Measurements from ENCODE around the gene PNKP.

The PNKP gene

DNA sequence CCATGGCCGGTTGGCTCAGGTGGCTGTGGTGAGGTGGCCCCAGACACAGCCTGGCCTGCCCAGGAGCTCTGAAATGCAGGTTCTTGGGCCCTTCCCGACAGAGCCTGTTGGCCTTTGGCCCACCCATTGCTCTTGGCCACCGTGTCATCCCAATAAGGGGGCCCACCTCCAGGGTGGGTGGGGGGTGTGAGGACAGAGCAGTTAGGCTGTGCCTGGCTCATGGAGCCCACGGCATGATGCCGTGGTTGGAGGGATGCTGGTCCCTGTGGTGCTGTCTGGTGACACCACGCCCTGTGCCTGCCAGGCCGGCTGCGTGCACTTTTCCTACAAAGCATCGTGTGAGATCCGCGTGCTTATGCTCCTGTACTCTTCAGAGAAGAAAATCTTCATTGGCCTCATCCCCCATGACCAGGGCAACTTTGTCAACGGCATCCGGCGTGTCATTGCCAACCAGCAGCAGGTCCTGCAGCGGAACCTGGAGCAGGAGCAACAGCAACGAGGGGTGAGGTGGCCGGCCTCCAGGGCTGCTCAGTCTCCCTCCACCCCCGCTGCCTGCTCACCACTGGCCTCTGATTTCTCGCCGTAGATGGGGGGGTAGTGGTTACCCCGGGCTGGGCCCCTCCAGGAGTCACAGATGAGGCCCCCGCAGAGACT is 7.6 kb downstream of the PNKP start:
- DNase-seq (ENCODE audit: low spot score) = no peak

- no peak for DNase-seq (ENCODE audit: low spot score)
Measured at GRCh38 chr19:49858088-49858985, 9.0 kb downstream of the PNKP start.

DNA sequence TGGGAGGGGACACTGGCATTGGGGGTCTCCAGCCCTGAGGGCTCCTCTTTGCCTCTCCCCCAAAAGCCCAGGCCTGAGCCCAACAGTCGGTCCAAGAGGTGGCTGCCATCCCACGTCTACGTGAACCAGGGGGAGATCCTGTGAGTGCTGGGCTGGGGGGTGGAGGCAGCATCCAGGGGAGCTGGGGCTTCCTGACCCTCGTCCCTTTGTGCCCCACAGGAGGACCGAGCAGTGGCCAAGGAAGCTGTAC is 9.6 kb downstream of the PNKP start:
- no peak for DNase-seq (ENCODE audit: low spot score)

DNA sequence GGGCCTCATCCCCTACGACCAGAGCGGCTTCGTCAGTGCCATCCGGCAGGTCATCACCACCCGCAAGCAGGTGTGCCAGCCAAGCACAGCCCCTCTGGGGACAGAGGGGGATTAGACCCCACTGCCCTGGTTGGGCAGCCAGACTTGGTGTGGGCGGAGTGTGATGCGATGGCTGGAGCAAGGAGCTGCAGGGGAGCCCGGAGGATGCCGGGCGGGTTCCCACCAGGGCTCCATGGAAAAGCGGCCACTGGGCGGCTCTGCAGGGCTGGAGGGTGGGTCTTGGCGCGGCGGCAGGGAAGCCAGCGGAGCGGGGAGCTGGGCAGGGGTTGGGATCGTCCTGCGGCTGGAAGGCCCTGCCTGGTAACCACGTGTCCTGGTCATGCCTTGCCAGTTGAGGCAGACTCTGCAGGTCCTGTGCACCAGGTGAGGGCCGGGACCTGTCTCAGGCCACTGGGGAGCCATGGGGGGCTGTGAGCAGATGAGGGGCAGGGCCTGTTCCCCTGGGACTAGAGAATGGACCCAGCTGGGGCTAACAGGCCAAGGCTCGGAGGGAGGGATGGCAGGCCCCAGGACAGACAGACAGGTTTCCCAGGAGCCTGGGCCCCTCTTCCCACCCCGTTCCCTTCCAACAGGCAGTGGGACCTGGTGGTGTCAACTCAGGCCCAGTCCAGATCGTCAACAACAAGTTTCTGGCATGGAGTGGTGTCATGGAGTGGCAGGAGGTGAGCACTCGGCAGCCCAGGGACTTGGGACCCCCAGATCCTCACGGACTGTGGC is 10.1 kb downstream of the PNKP start:
- no peak for DNase-seq (ENCODE audit: low spot score)

DNA sequence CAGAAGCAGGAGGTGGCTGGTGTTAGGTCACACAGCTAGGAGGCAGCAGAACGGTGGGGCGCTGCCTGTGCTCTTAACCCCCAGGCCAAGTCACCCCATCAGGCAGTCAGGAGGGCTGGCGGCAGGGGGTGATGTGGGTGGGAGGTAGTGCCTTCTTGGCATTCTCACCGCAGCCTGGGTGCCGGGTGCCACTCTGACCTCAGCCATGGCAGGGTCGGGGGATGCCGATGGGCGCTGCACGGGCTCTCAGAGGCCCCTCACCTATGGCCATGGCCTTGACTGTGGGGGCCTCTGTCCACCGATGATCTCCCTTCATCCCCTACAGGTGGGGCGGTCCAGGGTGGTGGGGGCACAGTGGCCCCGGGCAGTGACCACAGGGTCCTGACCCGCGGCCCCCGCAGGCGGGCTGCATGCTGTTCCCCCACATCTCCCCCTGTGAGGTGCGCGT is 10.8 kb downstream of the PNKP start:
- DNase-seq (ENCODE audit: low spot score) = no peak

DNA sequence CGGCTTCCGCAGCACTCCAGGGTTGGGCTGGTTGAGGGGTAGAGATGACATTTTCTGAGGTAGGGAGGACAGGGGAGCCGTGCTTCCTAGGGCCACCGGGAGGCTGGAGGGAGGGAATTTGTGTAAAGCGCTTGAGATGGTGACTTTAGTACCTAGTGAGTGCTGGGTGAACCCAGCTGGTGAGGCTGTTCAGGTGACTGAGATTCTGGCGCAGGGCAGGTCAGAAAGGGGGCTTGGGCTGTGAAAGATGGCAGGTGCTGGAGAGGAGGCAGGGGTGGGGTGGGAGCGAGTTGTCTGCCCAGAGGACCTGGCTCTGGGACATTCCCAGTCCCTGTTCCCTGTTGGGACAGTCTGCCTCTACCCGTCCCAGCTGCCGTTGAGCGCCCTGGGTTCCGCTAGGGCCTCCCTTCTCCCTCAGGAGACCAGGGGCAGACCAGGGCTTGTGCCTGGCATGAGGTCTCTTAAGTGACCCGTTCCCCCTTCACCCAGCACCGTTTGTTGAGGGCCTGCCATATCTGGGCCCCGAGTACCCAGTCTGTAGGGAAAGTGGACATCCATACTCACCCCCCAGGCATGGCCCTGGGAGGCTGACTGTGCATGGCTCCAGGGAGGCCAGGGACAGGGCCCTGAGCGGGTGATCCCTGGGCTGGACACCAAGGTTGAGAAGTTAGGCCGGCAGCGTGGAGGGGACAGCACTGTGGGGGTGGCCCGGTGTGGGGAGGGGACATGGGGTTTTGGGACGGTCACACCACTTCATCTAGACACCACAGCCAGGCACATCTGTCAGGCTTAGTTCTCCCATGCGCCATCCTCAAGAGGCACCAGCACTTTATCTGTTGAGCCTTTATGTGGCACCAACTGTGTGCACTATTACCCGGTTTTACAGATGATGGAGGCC is 11.5 kb downstream of the PNKP start:
- DNase-seq (ENCODE audit: low spot score) = no peak

- DNase-seq (ENCODE audit: low spot score) = no peak
Measured at GRCh38 chr19:49855277-49855675, 12.1 kb downstream of the PNKP start.

DNA sequence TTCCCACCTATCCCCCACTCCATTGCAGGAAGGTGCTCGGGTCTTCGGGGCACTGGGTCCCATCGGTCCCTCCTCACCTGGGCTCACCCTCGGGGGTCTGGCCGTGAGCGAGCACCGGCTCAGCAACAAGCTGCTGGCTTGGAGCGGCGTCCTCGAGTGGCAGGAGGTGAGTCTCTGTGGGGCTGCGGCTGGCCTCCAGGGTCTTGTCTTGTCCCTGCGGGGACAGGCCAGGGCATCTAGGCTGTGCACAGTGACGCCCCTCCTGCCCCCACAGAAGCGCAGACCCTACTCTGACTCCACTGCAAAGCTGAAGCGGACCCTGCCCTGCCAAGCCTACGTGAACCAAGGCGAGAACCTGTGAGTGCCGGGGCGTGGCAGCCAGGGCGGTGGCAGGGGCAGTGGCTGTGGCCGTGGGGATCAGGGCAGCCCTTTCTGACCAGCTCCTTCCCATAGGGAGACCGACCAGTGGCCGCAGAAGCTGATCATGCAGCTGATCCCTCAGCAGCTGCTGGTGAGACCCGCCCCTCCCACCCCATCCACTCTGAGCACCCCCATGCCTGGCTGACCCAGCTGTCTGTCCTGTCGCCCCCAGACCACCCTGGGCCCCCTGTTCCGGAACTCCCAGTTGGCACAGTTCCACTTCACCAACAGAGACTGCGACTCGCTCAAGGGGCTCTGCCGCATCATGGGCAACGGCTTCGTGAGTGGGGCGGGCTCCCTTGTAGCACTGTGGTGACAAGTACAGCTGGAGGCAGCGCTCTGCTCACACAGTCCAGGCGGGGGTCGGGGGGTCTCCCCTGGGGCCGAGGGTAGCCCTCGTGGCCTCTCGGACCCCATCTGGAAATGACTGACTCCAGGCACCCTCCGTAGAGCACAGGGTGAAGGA is 12.8 kb downstream of the PNKP start:
- no peak for DNase-seq (ENCODE audit: low spot score)

DNA sequence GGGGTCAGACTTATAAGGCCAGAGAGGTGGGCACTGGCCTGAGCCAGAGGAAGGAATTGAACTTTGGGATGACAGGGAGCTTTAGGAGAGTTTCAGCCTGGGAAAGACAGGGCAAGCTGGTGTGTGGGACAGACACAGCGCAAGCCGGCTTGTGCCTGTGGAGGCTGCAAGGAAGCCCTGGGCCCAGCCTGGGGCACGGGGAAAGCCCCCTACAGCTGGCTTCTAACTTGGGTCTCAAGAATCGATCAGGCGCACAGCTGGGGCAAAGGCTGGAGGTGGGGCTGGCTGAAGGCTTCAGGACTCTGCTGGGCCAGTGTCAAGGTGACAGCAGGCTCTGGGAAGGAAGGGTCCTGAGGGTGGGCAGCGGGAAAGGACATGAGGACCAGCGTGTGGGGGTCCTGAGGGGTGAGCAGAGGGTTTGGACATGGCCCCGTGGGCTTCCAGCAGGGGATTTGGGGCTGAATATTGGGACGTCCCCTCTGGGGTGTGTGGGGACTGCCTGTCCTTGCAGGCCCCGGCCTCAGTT is 13.5 kb downstream of the PNKP start:
- DNase-seq (ENCODE audit: low spot score) = no peak

GRCh38 chr19:49852631-49853126 is 14.7 kb downstream of the PNKP start:
- DNase-seq (ENCODE audit: low spot score) = no peak

GRCh38 chr19:49851456-49852259 is 15.7 kb downstream of the PNKP start:
- DNase-seq (ENCODE audit: low spot score) = peak; percentile 38

- DNase-seq (ENCODE audit: low spot score) = peak; percentile 96
Measured at GRCh38 chr19:49850487-49851342, 16.7 kb downstream of the PNKP start, which contains the start of gene PTOV1. PTOV1 (plus strand) TSS chr19:49851159.

DNA sequence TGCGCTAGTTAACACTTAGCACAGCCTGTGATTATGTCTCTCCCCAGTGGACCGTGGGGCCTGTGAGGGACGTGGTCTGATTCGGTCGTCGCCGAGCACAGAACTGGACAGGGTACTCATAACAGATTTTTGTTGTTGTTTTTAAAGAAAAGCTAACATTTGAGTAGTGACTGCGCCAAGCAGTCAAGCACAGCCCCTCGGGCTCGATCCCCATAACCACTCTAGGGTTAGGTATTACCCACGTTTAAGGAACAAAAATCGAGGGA is 17.2 kb downstream of the PNKP start:
- DNase-seq (ENCODE audit: low spot score) = no peak

DNA sequence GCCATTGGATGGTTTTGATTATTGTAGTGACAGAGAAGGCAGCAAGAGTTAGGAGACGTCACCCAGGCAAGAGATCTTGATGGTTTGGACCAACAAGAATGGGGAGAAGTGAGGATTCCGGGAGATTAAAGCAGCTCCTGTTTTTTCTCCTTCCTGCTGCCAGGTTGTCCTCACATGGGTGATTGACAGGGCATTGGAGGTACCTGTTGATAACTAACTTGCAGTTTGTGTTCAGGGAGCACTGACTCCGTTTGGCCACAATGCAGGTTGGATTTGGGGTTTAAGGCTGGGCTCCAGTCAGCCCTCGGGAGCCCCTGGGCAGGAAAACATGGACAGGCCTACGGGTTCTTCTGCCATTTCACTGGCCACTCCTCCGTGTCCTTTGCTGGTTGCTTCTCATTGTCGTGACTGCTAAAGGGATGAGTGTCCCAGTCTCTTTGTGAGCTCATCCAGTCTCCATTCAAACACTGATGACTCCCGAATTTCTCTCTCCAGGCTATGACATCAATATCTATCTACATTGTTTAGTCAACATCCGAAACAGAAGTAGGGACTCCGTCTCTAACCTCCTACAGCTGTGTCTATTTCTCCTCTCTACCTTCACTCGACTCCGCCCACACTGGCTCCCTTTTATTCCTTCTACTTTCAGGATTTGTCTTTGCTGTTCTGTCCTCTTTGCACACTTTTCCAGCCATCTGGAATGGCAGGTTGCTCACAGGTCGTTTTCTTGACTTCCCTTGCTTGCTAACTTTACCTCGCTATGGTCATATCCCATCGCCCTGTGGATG is 17.7 kb downstream of the PNKP start:
- DNase-seq (ENCODE audit: low spot score) = peak; percentile 24

DNA sequence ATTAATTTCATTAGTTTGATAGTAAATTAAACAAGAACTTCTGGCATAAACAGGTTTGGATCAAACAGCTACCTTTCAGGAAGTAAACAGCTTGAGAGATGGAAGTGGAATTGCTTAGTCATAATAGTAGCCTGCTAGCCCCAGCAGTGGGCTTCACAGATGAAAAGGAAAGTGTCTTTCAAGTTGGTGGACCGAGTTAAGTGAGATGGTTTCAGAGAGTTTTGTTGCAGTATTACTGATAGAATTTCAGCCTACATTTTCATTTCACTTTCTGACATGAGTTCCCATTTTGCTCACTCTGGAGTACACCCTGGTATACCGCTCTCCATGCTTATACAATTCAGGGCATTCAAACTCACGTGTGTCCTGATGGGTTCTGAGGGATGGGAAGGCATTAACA is 18.4 kb downstream of the PNKP start:
- DNase-seq (ENCODE audit: low spot score) = peak; percentile 23

DNA sequence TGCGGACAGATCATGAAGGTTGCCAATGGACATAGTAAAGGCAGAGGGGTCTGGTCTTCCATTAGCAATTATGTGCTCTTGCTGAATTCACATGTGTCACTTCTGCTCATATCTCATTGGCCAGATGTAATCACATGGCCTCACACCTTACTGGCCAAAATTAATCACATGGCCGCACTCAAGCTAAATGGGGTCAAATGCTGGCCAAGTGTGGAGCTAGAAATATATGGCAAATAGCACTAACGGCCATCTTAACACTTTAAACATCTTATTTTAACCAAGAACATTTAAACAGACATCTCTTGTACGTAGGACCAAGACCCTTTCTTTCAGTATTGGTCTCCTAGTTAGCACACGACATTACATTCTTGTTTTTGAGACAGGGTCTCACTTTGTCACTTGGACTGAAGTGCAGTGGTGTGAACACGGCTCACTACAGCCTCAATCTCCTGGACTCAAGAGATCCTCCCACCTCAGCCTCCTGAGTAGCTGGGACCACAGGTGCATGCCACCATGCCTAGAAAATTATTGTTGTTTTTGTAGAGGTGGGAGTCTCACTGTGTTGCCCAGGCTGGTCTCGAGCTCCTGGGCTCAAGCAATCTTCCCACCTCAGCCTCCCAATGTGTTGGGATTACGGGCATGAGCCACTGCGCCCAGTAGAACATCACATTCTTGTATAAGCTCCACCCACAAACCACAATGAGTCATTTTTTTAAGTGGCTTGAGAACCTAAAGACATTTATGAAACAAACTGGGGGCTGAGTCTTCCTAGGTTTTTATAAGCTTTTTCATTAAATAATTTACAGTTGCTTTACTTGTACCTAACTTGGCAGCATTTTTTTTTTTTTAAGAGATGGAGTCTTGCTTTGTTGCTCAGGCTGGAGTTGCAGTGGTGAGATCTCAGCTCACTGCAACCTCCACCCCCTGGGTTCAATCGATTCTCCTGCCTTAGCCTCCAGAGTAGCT is 19.4 kb downstream of the PNKP start:
- DNase-seq (ENCODE audit: low spot score) = peak; percentile 32

- DNase-seq (ENCODE audit: low spot score) = no peak
Measured at GRCh38 chr19:49846408-49846807, 21.0 kb downstream of the PNKP start.

Data from hematopoietic multipotent progenitor cell treated with erythropoietin and hydrocortisone succinate and interleukin-3 and kit ligand, for 17 days (in vitro differentiated cells).